B cell (primary cell): ENCODE measurements around the gene SLC6A7. TPM values are rescaled to one million over a fixed set of nuclear protein-coding genes. Genes with fewer than 3 reads are reported as not detected.

Experiments
- ATAC-seq: fragments of 200-7000 bp; cut with Tn5 transposase; one replicate; pipeline ENCODE4 v1.10.0; 2021; ENCODE audit warnings: low read depth, mild to moderate bottlenecking, moderate number of reproducible peaks, moderate library complexity
- CTCF ChIA-PET: fragments of 350-600 bp; sonication (Branson Sonifier 250); formaldehyde crosslinking; loops from one replicate; lab custom pipeline; 2021; ENCODE audit warnings: antibody characterized with exemption, inconsistent platforms; lab: Charles Lee
- POLR2A ChIA-PET: fragments of 350-600 bp; sonication (Branson Sonifier 250); formaldehyde crosslinking; loops from one replicate; lab custom pipeline; 2021; ENCODE audit warnings: antibody characterized with exemption; lab: Charles Lee
- DNase-seq: peaks from one replicate; pipeline ENCODE4 v3.0.0; 2013
- H2AFZ ChIP-seq: 2 replicates; pipeline ENCODE4 v1.6.1; 2012; ENCODE audit warnings: mild to moderate bottlenecking, low read depth, low read length; ENCODE audit not compliant: insufficient read depth, poor library complexity, severe bottlenecking
- H3K27ac ChIP-seq, 2 donors: 1 replicate in 1 of 2; 2 replicates in 1 of 2; pipeline ENCODE4 v1.5.1; 2012 to 2013; ENCODE audit warnings: low read length in 2 of 2, mild to moderate bottlenecking in 2 of 2, moderate library complexity in 1 of 2
- H3K27me3 ChIP-seq, 4 experiments: fragments of 200-600 bp in 1 of 4; sonication (generic) in 1 of 4; replicated peaks in 1 of 4; 1 replicate in 2 of 4; 2 replicates in 2 of 4; pipeline versions ENCODE4 v1.6.1 to v1.7.0; 2013 to 2016; ENCODE audit warnings: low read length in 3 of 4, mild to moderate bottlenecking in 2 of 4, mixed read lengths in 1 of 4, moderate library complexity in 1 of 4; ENCODE audit not compliant: insufficient read depth in 4 of 4, control insufficient read depth in 3 of 4; ENCODE audit errors: control extremely low read depth in 1 of 4
- H3K36me3 ChIP-seq, 2 experiments: replicated peaks in 1 of 2; 1 replicate in 1 of 2; 2 replicates in 1 of 2; pipeline versions ENCODE4 v1.6.1 to v1.7.1; 2013; ENCODE audit warnings: low read length in 1 of 2; ENCODE audit not compliant: insufficient read depth in 2 of 2, control insufficient read depth in 1 of 2; ENCODE audit errors: control extremely low read depth in 1 of 2, extremely low read depth in 1 of 2
- H3K4me1 ChIP-seq, 2 donors: fragments of 200-600 bp in 1 of 2; sonication (generic) in 1 of 2; 1 replicate in 1 of 2; 2 replicates in 1 of 2; pipeline versions ENCODE4 v1.5.1 to v1.6.1; 2013 to 2017; ENCODE audit warnings: low read length in 2 of 2; ENCODE audit not compliant: control insufficient read depth in 2 of 2, insufficient read depth in 2 of 2
- H3K4me2 ChIP-seq: replicated peaks from 2 replicates; pipeline ENCODE3; 2012; ENCODE audit warnings: mild to moderate bottlenecking, low read depth, low read length; ENCODE audit not compliant: poor library complexity, severe bottlenecking
- H3K4me3 ChIP-seq, 5 experiments: fragments of 200-600 bp in 1 of 5; sonication (generic) in 1 of 5; 1 replicate in 3 of 5; 2 replicates in 2 of 5; pipeline versions ENCODE4 v1.5.1 to v1.7.0; 2011 to 2016; ENCODE audit warnings: low read length in 4 of 5, mild to moderate bottlenecking in 4 of 5, low read depth in 2 of 5, control low read depth in 1 of 5, moderate library complexity in 1 of 5; ENCODE audit not compliant: insufficient read depth in 1 of 5; ENCODE audit errors: control extremely low read depth in 1 of 5, extremely low read depth in 1 of 5
- H3K79me2 ChIP-seq: fragments of 200-600 bp; sonication (generic); one replicate; pipeline ENCODE4 v1.6.0; 2016; ENCODE audit warnings: low read length; ENCODE audit not compliant: control insufficient read depth, insufficient read depth
- H3K9ac ChIP-seq: fragments of 200-600 bp; sonication (generic); 2 replicates; pipeline ENCODE4 v1.6.1; 2017; ENCODE audit warnings: mild to moderate bottlenecking, low read length, moderate library complexity
- H3K9me3 ChIP-seq, 3 donors: one replicate each; pipeline versions ENCODE4 v1.6.1 to v1.7.1; 2013; ENCODE audit warnings: low read length in 2 of 3; ENCODE audit not compliant: control insufficient read depth in 2 of 3, insufficient read depth in 1 of 3; ENCODE audit errors: control extremely low read depth in 1 of 3
- H4K20me1 ChIP-seq: 2 replicates; pipeline ENCODE4 v1.6.0; 2012; ENCODE audit warnings: mild to moderate bottlenecking, low read length; ENCODE audit not compliant: insufficient read depth, control insufficient read depth, poor library complexity, severe bottlenecking
- H3K27ac Mint-ChIP-seq: one replicate; pipeline ENCODE4 v1.8.0; 2021; ENCODE audit warnings: mixed read lengths
- H3K27me3 Mint-ChIP-seq: one replicate; pipeline ENCODE4 v1.8.0; 2021; ENCODE audit warnings: mixed read lengths
- H3K4me1 Mint-ChIP-seq: one replicate; pipeline ENCODE4 v1.8.0; 2021; ENCODE audit warnings: mixed read lengths
- H3K4me3 Mint-ChIP-seq: one replicate; pipeline ENCODE4 v1.8.0; 2021; ENCODE audit warnings: mixed read lengths
- H3K9me3 Mint-ChIP-seq: one replicate; pipeline ENCODE4 v1.8.0; 2022; ENCODE audit warnings: mixed read lengths; ENCODE audit not compliant: insufficient read depth
- CTCF ChIP-seq: fragments of 200-600 bp; IDR thresholded peaks from one replicate; pipeline ENCODE4 v1.8.0; 2022; ENCODE audit warnings: antibody characterized with exemption, mild to moderate bottlenecking
- EZH2 ChIP-seq: IDR thresholded peaks from 2 replicates; pipeline ENCODE4 v1.6.1; 2012; ENCODE audit warnings: borderline replicate concordance, low read depth, mild to moderate bottlenecking, moderate library complexity, low read length; ENCODE audit not compliant: insufficient read depth, poor library complexity, severe bottlenecking
- WGBS: methylation state at CpG from one replicate; pipeline ENCODE4 v1.1.5; 2013; ENCODE audit warnings: missing lambda C conversion rate; ENCODE audit not compliant: insufficient coverage; 5-methylcytosine and 5-hydroxymethylcytosine counted together
- intact Hi-C: fragments of 100-400 bp; cut with micrococcal nuclease; formaldehyde crosslinking; loops from one replicate; pipeline ENCODE4 v1.10.0; 2022
- polyA minus RNA-seq: library from RNA; depleted of rRNA, polyadenylated mRNA; stranded (reverse); fragments of >200 nt; gene quantifications from 2 replicates; pipeline ENCODE4 v1.2.3, GENCODE V29; 2012
- polyA plus RNA-seq: library from polyadenylated mRNA; depleted of rRNA; stranded (reverse); fragments of >200 nt; gene quantifications from 2 replicates; pipeline ENCODE4 v1.2.3, GENCODE V29; 2012
- total RNA-seq, 2 donors: library from RNA; stranded (reverse); fragments of 120-200 nt in 1 of 2; gene quantifications; 1 replicate in 1 of 2; 2 replicates in 1 of 2; pipeline versions ENCODE4 v1.2.3 to v1.2.4, GENCODE V29; 2013 to 2022

Gene SLC6A7
- total RNA-seq (not detected in 2 replicates), polyA plus RNA-seq (not detected in 2 replicates), polyA minus RNA-seq (not detected in 2 replicates)
- total RNA-seq (2013) = not detected

DNA sequence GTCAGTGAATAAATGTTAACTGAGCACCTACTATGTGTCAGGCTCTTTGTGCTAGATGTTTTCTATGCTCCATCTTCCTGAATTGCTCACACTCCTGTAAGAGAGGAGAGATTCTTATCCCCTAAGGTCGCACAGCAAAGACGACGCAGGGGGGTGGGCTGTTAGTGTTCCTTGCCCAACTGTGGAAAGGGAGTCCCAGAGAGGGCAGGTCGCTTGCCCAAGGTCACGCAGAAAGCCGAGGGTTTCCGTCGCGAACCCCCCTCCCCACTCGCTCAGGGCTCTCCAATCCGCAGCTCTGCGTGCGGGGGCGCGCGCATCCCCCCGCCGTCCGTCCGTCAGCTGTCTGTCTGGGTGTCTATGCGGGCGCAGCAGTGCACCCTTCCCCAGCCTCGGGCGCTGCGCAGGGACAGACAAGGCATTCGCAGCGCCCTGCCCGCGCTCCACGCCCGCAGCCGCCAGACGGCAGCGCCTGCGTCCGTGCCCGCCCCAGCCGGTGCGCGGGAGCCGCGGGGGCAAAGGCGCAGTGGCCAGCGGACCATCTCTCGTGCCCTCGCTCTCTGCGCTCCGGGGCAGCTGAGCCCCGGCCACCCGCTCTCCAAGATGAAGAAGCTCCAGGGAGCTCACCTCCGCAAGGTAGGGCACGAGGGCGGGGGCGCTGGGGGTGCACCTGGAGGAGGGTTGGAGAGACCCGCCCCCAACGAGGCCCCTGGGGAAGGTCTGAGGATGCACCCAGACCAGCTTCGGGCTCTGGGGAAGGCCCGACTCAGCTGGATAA, at the start of gene SLC6A7:
Gene SLC6A7 (plus strand): TSS at position 335 of the 775 bp plus-strand sequence. CDS start 266 bp downstream, at position 601.
- 9% methylated on average over 53 of the region's 58 CpGs for WGBS
- TF ChIP-seq CTCF = no peak
- no peak for TF ChIP-seq EZH2
- Histone ChIP-seq H3K9me3 (no peaks in the 10 kb centered on the region), H3K79me2 (no peaks in the 10 kb centered on the region), H3K4me3 (no peak within 1 kb of the TSS), H3K4me1 (no peaks in the 10 kb centered on the region), H3K27ac (no peak within 1 kb of the TSS), H4K20me1 (no peaks in the 10 kb centered on the region), H3K9ac (no peak within 1 kb of the TSS), H3K27me3 (peaks cover 0 to 25% (median 7%) of the 10 kb centered on the region in 4 experiments), H3K36me3 (no peaks in the 10 kb centered on the region), H3K4me2 (no peak within 1 kb of the TSS), H2AFZ (no peak within 1 kb of the TSS)
- ChIA-PET POLR2A (no interaction called here), CTCF (no interaction called here)
- intact Hi-C loops = no loop called here
- Mint-ChIP-seq H3K4me1 (no peaks in the 10 kb centered on the region), H3K27me3 (peaks cover 36% of the 10 kb centered on the region), H3K27ac (no peak within 1 kb of the TSS), H3K9me3 (no peaks in the 10 kb centered on the region), H3K4me3 (no peak within 1 kb of the TSS)
- ATAC-seq (no peak), DNase-seq (no peak)

DNA sequence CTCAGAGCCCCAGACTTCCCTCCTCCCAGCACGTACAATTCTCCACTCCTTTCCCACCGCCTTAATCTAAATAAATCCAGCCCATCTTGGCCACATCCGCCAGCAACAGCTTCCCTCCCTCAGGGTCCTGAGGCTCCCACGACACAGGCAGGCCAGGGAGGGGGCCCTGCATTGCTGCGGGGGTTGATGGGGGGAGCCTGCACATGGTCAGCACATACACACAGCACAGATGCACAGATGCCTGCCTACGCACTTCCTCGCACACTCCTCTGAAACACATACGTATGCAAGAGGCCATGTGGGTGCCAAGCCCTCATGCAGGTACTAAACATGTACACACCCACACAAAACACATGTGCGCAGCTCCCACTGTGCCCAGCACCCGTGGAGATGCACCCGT, 49.0 kb upstream of the SLC6A7 start:
- 87% methylated on average over 11 of the region's 11 CpGs for WGBS
- CTCF ChIA-PET = no interaction called here
- H3K4me1 Mint-ChIP-seq = no peaks in the 10 kb centered on the region
- Histone ChIP-seq H3K79me2 (no peaks in the 10 kb centered on the region), H3K4me1 (no peaks in the 10 kb centered on the region), H3K27me3 (no peaks in the 10 kb centered on the region), H3K36me3 (no peaks in the 10 kb centered on the region), H3K9me3 (no peaks in the 10 kb centered on the region), H3K27ac (no peak overlapping the region), H3K4me3 (no peak overlapping the region), H3K4me2 (no peak overlapping the region), H3K9ac (no peak overlapping the region), H4K20me1 (no peaks in the 10 kb centered on the region), H2AFZ (no peak overlapping the region)
- DNase-seq (no peak), ATAC-seq (no peak)
- intact Hi-C loops = no loop called here
- TF ChIP-seq CTCF = no peak
- no peak for TF ChIP-seq EZH2
- no peaks in the 10 kb centered on the region for H3K9me3 Mint-ChIP-seq
- H3K4me3 Mint-ChIP-seq = no peak overlapping the region
- H3K27me3 Mint-ChIP-seq = no peaks in the 10 kb centered on the region
- no peak overlapping the region for H3K27ac Mint-ChIP-seq
- POLR2A ChIA-PET = no interaction called here
